ENCODE measurements around the gene ZNF385D. TPM values are rescaled to one million over a fixed set of nuclear protein-coding genes. Genes with fewer than 3 reads are reported as not detected.

ZNF385D gene
- total RNA-seq, 2 donors from 2014 or later, result 1.5 to 2.6 TPM

GRCh38 chr3:21715662-21716061 lies 35.3 kb downstream of the ZNF385D start:
- Histone ChIP-seq H3K9ac (ENCODE audit: low read depth in 2 of 2, low read length in 2 of 2) (no peak overlapping the region), H3K9me3 (no peaks in the 10 kb centered on the region), H3K4me3 (no peak overlapping the region), H3K27ac (no peak overlapping the region), H3K27me3 (no peaks in the 10 kb centered on the region), H3K36me3 (no peaks in the 10 kb centered on the region), H3K4me1 (no peaks in the 10 kb centered on the region)
- intact Hi-C loops (cut with DNase I), result no loop called here
- TF ChIP-seq, protein P1, sequence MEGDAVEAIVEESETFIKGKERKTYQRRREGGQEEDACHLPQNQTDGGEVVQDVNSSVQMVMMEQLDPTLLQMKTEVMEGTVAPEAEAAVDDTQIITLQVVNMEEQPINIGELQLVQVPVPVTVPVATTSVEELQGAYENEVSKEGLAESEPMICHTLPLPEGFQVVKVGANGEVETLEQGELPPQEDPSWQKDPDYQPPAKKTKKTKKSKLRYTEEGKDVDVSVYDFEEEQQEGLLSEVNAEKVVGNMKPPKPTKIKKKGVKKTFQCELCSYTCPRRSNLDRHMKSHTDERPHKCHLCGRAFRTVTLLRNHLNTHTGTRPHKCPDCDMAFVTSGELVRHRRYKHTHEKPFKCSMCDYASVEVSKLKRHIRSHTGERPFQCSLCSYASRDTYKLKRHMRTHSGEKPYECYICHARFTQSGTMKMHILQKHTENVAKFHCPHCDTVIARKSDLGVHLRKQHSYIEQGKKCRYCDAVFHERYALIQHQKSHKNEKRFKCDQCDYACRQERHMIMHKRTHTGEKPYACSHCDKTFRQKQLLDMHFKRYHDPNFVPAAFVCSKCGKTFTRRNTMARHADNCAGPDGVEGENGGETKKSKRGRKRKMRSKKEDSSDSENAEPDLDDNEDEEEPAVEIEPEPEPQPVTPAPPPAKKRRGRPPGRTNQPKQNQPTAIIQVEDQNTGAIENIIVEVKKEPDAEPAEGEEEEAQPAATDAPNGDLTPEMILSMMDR (IDR thresholded peaks at IDR 0.05), result no peak
- DNase-seq, result no peak

- Histone ChIP-seq H3K4me1 (no peaks in the 10 kb centered on the region), H3K36me3 (no peaks in the 10 kb centered on the region), H3K27me3 (no peaks in the 10 kb centered on the region), H3K27ac (no peak overlapping the region), H3K4me3 (no peak overlapping the region), H3K9me3 (no peaks in the 10 kb centered on the region), H3K9ac (ENCODE audit: low read depth in 2 of 2, low read length in 2 of 2) (no peak overlapping the region)
- intact Hi-C loops (cut with DNase I), result no loop called here
- TF ChIP-seq, protein P1 (IDR thresholded peaks at IDR 0.05), result no peak
- no peak for DNase-seq
Measured at GRCh38 chr3:21705769-21706168, 45.2 kb downstream of the ZNF385D start.

DNA sequence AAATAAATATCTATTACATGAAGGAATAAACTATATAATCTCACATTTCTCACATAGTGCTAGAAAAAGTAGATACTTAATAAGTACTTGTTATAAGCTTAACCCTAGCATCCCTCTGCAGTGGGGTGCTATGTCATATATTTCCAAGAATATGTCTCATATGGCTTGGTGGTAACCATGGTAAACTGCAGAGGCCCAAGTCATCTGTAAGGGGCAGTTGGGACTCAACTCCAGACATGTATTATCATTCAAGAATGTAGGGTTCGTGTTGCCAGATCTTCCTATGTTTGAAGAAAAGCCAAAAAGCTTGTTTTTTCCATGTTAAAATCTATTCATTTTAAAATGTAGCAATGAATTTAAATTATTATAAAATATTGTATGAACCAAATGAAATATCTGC lies 46.2 kb downstream of the ZNF385D start:
- Histone ChIP-seq H3K9ac (ENCODE audit: low read depth in 2 of 2, low read length in 2 of 2) (no peak overlapping the region), H3K4me1 (no peaks in the 10 kb centered on the region), H3K27me3 (no peaks in the 10 kb centered on the region), H3K27ac (no peak overlapping the region), H3K4me3 (no peak overlapping the region), H3K9me3 (no peaks in the 10 kb centered on the region), H3K36me3 (no peaks in the 10 kb centered on the region)
- no peak for DNase-seq
- TF ChIP-seq, protein P1 (IDR thresholded peaks at IDR 0.05), result no peak
- intact Hi-C loops (cut with DNase I), result no loop called here

DNA sequence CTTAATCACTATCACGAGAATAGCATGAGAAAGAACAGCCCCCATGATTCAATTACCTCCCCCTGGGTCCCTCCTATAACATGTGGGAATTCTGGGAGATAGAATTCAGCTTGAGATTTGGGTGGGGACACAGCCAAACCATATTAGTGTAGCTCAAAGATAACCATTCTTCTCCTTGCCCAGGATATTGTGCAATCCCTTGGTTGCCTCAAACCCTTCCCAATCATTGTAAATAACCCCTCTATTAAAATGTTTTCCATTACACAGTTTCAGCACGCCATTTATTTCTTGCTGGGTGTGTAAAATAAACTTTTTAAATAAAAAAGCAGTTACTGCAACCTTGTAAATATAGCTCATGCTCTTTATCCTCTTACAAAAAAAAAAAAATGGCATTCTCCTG lies 47.7 kb downstream of the ZNF385D start:
- DNase-seq, result no peak
- Histone ChIP-seq H3K27me3 (no peaks in the 10 kb centered on the region), H3K27ac (no peak overlapping the region), H3K36me3 (no peaks in the 10 kb centered on the region), H3K4me1 (no peaks in the 10 kb centered on the region), H3K9me3 (no peaks in the 10 kb centered on the region), H3K9ac (ENCODE audit: low read depth in 2 of 2, low read length in 2 of 2) (no peak overlapping the region), H3K4me3 (no peak overlapping the region)
- TF ChIP-seq, protein P1 (IDR thresholded peaks at IDR 0.05), result no peak
- intact Hi-C loops (cut with DNase I), result no loop called here

GRCh38 chr3:21697707-21698106 lies 53.3 kb downstream of the ZNF385D start:
- TF ChIP-seq, protein P1 (IDR thresholded peaks at IDR 0.05), result no peak
- Histone ChIP-seq H3K27me3 (no peaks in the 10 kb centered on the region), H3K27ac (no peak overlapping the region), H3K4me1 (no peaks in the 10 kb centered on the region), H3K9me3 (no peaks in the 10 kb centered on the region), H3K9ac (ENCODE audit: low read depth in 2 of 2, low read length in 2 of 2) (no peak overlapping the region), H3K4me3 (no peak overlapping the region), H3K36me3 (no peaks in the 10 kb centered on the region)
- no peak for DNase-seq
- intact Hi-C loops (cut with DNase I), result no loop called here

- TF ChIP-seq, protein P1 (IDR thresholded peaks at IDR 0.05), result no peak
- DNase-seq, result no peak
- intact Hi-C loops (cut with DNase I), result no loop called here
Measured at GRCh38 chr3:21694506-21694905, 56.5 kb downstream of the ZNF385D start.

More at GRCh38 chr3:21694506-21694905, 56.5 kb downstream of the ZNF385D start:
- no peaks in the 10 kb centered on the region for H3K4me1 ChIP-seq
- no peaks in the 10 kb centered on the region for H3K27me3 ChIP-seq
- no peak overlapping the region for H3K4me3 ChIP-seq
- H3K9ac ChIP-seq (ENCODE audit: low read depth in 2 of 2, low read length in 2 of 2), result no peak overlapping the region
- no peak overlapping the region for H3K27ac ChIP-seq
- H3K36me3 ChIP-seq, result no peaks in the 10 kb centered on the region
- H3K9me3 ChIP-seq, result no peaks in the 10 kb centered on the region

Data from colonic mucosa (tissue), 4 donors.